CD4-positive, alpha-beta T cell treated with Interleukin-17A for 1 hour (primary cell): ENCODE measurements around the gene KRTAP6-3.

ENCODE experiments used
- DNase-seq: peaks from one replicate; pipeline ENCODE4 v3.0.0-alpha.2; 2020

The KRTAP6-3 gene

GRCh38 chr21:30592140-30592539 is at the start of gene KRTAP6-3:
Gene KRTAP6-3, plus strand, starts transcription at chr21:30592440. Its CDS starts 6 bp downstream, at chr21:30592446.
- no peak for DNase-seq

- DNase-seq: no peak
Measured at GRCh38 chr21:30552782-30553181, 39.5 kb upstream of the KRTAP6-3 start.

GRCh38 chr21:30555095-30555494 is 37.1 kb upstream of the KRTAP6-3 start:
- no peak for DNase-seq

- no peak for DNase-seq
Measured at GRCh38 chr21:30561264-30561895, 30.9 kb upstream of the KRTAP6-3 start, which contains the start of gene KRTAP19-7. Gene KRTAP19-7, minus strand, starts transcription at chr21:30561314. Its CDS starts 25 bp downstream, at chr21:30561289.

- no peak for DNase-seq
Measured at GRCh38 chr21:30561957-30562356, 30.3 kb upstream of the KRTAP6-3 start.

- DNase-seq: no peak
Measured at GRCh38 chr21:30563072-30563471, 29.2 kb upstream of the KRTAP6-3 start.

- no peak for DNase-seq
Measured at GRCh38 chr21:30563630-30564029, 28.6 kb upstream of the KRTAP6-3 start.

- no peak for DNase-seq
Measured at GRCh38 chr21:30567617-30568016, 24.6 kb upstream of the KRTAP6-3 start.

GRCh38 chr21:30577766-30578165 is 14.5 kb upstream of the KRTAP6-3 start:
- no peak for DNase-seq

- no peak for DNase-seq
Measured at GRCh38 chr21:30579346-30579745, 12.9 kb upstream of the KRTAP6-3 start.

- DNase-seq: no peak
Measured at GRCh38 chr21:30580132-30580531, 12.1 kb upstream of the KRTAP6-3 start.

GRCh38 chr21:30582870-30583269 is 9.4 kb upstream of the KRTAP6-3 start:
- DNase-seq: no peak

GRCh38 chr21:30590297-30590696 is 1.9 kb upstream of the KRTAP6-3 start, which contains the start of gene KRTAP22-2:
Gene KRTAP22-2, minus strand, starts transcription at chr21:30590397.
- no peak for DNase-seq

GRCh38 chr21:30598802-30599201 is 6.6 kb downstream of the KRTAP6-3 start, which contains the start of gene KRTAP6-2:
Gene KRTAP6-2, minus strand, starts transcription at chr21:30598902. Its CDS starts 28 bp downstream, at chr21:30598874.
- DNase-seq: no peak

- DNase-seq: no peak
Measured at GRCh38 chr21:30600787-30601186, 8.5 kb downstream of the KRTAP6-3 start, which contains the start of gene KRTAP22-1. Gene KRTAP22-1, plus strand, starts transcription at chr21:30601087.

GRCh38 chr21:30605968-30606367 is 13.7 kb downstream of the KRTAP6-3 start:
- no peak for DNase-seq

- DNase-seq: no peak
Measured at GRCh38 chr21:30612132-30612531, 19.9 kb downstream of the KRTAP6-3 start.

GRCh38 chr21:30613836-30614235 is 21.6 kb downstream of the KRTAP6-3 start, which contains the start of gene KRTAP6-1:
Gene KRTAP6-1, minus strand, starts transcription at chr21:30613930. Its CDS starts 26 bp downstream, at chr21:30613904.
- DNase-seq: no peak

- no peak for DNase-seq
Measured at GRCh38 chr21:30615199-30615598, 23.0 kb downstream of the KRTAP6-3 start.

GRCh38 chr21:30616125-30616524 is 23.9 kb downstream of the KRTAP6-3 start, which contains the start of gene KRTAP20-1:
Gene KRTAP20-1, plus strand, starts transcription at chr21:30616425. Its CDS starts 30 bp downstream, at chr21:30616455.
- no peak for DNase-seq

- DNase-seq: no peak
Measured at GRCh38 chr21:30620080-30620479, 27.8 kb downstream of the KRTAP6-3 start.

- DNase-seq: no peak
Measured at GRCh38 chr21:30620522-30620921, 28.3 kb downstream of the KRTAP6-3 start, which contains the start of gene KRTAP20-4. Gene KRTAP20-4, plus strand, starts transcription at chr21:30620627.

GRCh38 chr21:30623362-30623761 is 31.1 kb downstream of the KRTAP6-3 start:
- no peak for DNase-seq

- DNase-seq: no peak
Measured at GRCh38 chr21:30625449-30626165, 33.4 kb downstream of the KRTAP6-3 start.
